GM15510 (cell line): ENCODE results near the gene UBXN6.

Experiments used
- POLR2A ChIP-seq: IDR thresholded peaks from 3 replicates; pipeline ENCODE4 v1.6.1; 2011; ENCODE audit warnings: borderline replicate concordance; ENCODE audit not compliant: insufficient read length; ENCODE audit errors: extremely low read depth

Gene UBXN6

DNA sequence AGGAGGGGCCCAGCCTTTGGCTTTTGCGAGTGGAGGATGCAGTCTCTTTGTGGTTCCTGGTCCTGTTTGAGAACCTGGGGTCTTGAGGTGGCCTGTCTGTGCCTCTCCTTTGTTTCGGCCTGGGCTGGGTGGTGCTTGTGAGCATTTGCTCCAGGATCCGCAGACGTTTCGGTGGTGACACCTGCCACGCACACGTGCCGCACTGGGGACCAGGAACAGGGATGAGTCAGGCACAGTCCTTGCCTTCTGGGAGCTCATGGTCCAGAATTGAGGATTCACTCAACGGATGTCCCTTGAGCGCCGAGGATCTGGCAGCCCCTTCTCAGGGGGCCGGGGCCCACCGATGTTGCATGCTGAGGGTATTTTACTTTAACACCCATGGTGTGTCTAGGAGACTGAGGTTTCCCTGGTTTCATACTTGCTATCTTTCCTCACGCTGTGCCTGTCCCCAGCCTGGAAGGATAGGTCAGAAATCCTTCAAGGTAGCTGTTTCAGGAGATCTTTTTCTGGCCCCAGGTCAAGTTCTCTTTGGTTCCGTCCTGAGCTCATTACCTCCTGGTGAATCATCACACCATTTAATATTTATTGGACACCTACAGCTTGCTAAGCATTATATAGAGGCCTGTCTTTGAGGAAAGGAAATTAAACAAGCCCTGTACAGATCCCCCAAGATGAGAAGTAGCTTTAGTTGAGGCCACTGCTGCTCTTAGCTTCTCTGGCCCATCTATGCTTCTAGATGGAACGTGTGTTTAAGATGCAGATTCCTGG, 19.6 kb upstream of the UBXN6 start:
- TF ChIP-seq POLR2A: no peak

DNA sequence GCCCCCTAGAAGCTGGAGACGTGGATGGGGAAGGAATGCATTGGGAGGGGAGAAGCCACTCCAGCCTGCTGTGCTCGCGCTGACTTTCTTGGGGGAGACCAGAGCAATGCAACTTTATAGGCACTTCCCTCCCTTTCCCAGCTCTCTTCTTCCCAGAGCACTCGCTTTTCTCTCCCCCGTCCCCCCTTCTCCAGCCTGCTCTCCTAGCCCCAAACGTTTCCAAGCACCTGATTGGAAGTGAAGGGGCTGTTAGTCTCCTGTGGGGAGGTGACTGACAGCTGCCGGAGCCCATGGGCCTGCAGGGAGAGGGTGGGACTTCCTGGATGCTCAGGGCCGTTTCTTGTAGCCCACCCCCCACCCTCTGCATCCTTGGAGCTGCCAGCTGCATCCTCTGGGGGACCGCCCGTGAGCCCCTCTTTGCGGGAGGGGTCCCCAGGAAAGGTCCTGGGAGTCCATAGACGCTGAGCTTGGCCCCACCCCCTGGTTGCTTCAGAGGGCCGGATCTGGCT, 17.0 kb upstream of the UBXN6 start:
- no peak for TF ChIP-seq POLR2A

- no peak for TF ChIP-seq POLR2A
Observed at GRCh38 chr19:4473763-4474513, 16.3 kb upstream of the UBXN6 start.

DNA sequence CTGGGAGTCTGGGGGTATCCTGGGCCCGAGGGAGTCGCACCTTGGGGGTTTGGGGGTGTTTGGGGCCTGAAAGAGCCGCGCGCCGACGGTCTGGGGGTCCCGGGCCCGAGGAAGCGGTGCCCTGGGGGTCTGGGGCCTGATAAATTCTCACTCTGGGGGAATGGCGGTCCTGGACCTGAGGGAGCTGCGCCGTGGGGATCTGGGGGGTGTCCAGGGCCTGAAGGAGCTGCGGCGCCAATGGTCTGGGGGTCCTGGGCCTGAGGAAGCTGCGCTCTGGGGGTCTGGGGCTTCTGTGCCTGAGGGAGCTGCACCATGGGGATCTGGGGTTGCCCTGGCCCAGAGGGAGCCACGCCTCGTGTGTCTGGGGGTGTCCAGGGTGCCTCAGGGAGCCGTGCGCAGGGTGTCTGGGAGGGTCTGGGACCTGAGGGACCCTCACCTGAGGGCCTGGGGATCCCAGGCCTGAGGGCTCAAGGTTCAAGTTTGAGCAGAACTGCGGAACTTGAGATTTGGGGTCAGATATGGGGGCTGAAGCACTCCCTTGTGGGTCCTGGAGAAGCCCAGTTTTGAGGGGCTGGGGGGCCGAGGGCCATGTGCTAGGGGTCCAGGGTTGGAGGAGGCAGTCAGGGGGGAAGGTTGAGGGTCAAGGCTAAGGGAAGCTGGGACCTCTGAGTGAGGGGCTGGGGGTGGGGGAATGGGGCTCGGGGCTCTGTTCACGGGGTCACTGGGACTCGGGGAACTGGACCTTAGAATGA, 15.6 kb upstream of the UBXN6 start:
- no peak for TF ChIP-seq POLR2A

DNA sequence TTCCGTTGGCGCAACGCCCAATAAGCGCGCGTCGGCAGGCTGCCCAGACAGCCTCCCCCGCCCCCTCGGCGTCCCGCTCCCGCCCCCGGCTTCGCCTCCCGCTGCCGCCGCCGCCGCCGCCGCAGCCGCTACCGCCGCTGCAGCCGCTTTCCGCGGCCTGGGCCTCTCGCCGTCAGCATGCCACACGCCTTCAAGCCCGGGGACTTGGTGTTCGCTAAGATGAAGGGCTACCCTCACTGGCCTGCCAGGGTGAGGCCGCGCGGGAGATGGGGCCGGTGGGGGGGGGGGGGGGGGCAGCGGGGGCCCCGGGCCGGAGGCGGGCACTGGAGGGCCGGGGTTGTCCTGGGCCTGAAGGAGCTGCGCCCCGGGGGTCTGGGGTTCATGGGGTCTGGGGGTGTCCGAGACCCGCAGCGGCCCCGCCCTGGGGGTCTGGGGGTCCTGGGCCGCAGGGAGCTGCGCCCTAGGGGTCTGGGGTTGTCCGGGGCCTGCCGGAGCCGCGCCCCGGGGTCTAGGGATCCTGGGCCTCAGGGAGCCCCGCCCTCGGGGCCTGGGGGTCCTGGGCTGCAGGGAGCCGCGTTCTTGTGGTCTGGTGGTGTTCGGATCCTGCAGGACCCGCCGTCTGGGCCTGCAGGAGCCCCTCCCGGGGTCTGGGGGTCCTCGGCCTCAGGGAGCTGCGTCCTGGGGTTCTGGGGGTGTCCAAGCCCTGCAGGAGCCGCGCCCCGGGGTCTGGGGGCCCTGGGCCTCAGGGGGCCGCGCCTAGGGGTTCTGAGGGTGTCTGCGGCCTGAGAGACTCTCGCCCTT, 14.8 kb upstream of the UBXN6 start, which contains the start of gene HDGFL2:
HDGFL2 (plus strand) TSS at position 124 of the 801 bp plus-strand sequence; CDS start at position 178, 54 bp downstream.
- TF ChIP-seq POLR2A: peak; percentile 53

GRCh38 chr19:4471403-4472173, 14.0 kb upstream of the UBXN6 start:
- TF ChIP-seq POLR2A: no peak

DNA sequence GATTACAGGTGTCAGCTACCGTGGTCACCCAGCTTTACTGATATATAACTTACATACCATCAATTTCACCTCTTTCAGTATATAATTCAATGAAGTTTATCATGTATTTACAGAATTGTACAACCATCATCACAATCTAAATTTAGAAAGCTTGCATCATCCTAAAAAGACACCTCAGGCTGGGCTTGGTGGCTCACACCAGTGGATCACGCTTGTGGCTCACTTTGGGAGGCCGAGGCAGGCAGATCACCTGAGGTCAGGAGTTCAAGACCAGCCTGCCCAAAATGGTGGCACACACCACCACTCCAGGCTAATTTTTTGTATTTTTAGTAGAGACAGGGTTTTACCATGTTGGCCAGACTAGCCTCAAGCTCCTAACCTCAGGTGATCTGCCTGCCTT, 10.2 kb upstream of the UBXN6 start:
- TF ChIP-seq POLR2A: no peak

DNA sequence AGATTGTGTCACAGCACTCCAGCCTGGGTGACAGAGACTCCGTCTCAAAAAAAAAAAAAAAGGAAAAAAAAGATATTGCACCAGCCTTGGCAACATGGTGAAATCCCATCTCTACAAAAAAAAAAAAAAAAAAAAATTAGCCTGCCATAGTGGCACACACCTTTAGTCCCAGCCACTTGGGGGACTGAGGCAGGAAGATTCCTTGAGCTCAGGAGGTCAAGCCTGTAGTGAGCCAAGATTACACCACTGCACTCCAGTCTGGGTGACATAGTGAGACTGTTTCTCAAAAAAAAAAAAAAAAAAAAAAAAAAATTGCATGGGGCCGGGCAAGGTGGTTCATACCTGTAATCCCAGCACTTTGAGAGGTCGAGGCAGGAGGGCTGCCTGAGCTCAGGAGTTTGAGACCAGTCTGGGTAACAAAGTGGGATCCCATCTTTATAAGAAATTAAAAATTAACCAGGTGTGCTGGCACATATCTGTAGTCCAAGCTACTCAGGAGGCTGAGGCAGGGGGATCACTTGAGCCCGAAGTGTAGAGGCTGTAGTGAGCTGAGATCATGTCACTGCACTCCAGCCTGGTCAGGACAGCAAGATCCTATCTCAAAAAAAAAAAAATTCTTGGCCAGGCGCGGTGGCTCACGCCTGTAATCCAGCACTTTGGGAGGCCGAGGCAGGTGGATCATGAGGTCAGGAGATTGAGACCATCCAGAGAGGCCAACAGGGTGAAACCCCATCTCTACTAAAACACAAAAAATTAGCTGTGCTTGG, 7.4 kb upstream of the UBXN6 start:
- TF ChIP-seq POLR2A: no peak

GRCh38 chr19:4456843-4457653, 546 bp downstream of the UBXN6 start:
- no peak for TF ChIP-seq POLR2A

DNA sequence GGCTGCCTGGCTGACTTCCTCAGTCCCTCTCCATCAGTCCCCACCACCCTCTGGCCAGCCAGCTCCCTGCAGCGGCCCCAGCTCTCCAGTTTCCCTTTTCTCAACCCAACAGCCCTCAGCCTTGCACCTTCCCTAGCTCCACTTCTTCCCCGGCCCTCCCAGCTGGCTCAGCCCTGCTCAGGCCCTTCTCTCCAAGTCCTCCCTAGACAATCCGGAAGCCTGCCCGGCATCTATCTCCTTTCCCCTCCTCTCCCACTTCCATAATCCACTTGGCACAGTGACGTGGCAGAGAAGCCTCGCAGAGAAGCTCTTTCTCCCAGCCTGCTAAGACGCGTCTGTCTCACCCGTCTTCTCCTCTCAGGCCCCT, 1.1 kb downstream of the UBXN6 start:
- no peak for TF ChIP-seq POLR2A

- TF ChIP-seq POLR2A: no peak
Observed at GRCh38 chr19:4455719-4456475, 1.7 kb downstream of the UBXN6 start.
